Brain microvascular endothelial cell (primary cell): Measurements from ENCODE around the gene PTCD3.

ENCODE experiments used
- DNase-seq: peaks from one replicate; pipeline ENCODE4 v3.0.0-alpha.2; 2020
- H3K27ac ChIP-seq: fragments of 250-450 bp; sonication (Bioruptor Pico); 2 replicates; pipeline ENCODE4 v1.5.1; 2020; ENCODE audit warnings: mild to moderate bottlenecking, moderate library complexity
- H3K27me3 ChIP-seq: fragments of 250-450 bp; sonication (Bioruptor Pico); replicated peaks from 2 replicates; pipeline ENCODE4 v1.5.1; 2020; ENCODE audit warnings: mild to moderate bottlenecking
- H3K36me3 ChIP-seq: fragments of 250-450 bp; sonication (Bioruptor Pico); replicated peaks from 2 replicates; pipeline ENCODE4 v1.5.1; 2020; ENCODE audit warnings: mild to moderate bottlenecking
- H3K4me3 ChIP-seq: 2 replicates; pipeline ENCODE4 v1.5.1; 2011; ENCODE audit warnings: low read depth, mild to moderate bottlenecking, control low read depth, low read length, moderate library complexity
- CTCF ChIP-seq: IDR thresholded peaks from 2 replicates; pipeline ENCODE4 v1.5.1; 2011; ENCODE audit warnings: low read depth, mild to moderate bottlenecking, moderate library complexity, low read length, control low read depth, inconsistent platforms; ENCODE audit errors: missing control alignments
- in situ Hi-C: cut with HindIII; loops from 2 replicates; pipeline ENCODE4 v1.10.0; 2017; ENCODE audit warnings: low sequenced_read_pairs, low pct_ligation_motif_present

The PTCD3 gene

GRCh38 chr2:86078774-86079545, 27.1 kb upstream of the PTCD3 start:
- no peak overlapping the region for H3K27ac ChIP-seq

GRCh38 chr2:86079981-86080911, 25.8 kb upstream of the PTCD3 start:
- Histone ChIP-seq H3K27me3 (no peaks in the 10 kb centered on the region), H3K36me3 (peaks cover 49% of the 10 kb centered on the region), H3K27ac (no peak overlapping the region), H3K4me3 (no peak overlapping the region)
- DNase-seq: peak; percentile 72
- TF ChIP-seq CTCF: peak; percentile 92
- in situ Hi-C loops: no loop called here

More at GRCh38 chr2:86078774-86079545, 27.1 kb upstream of the PTCD3 start:
- Histone ChIP-seq H3K4me3 (no peak overlapping the region), H3K27me3 (no peaks in the 10 kb centered on the region), H3K36me3 (peaks cover 54% of the 10 kb centered on the region)
- TF ChIP-seq CTCF: peak; percentile 74
- in situ Hi-C loops: no loop called here
- DNase-seq: peak; percentile 40

GRCh38 chr2:86081724-86082123, 24.3 kb upstream of the PTCD3 start:
- in situ Hi-C loops: no loop called here
- Histone ChIP-seq H3K36me3 (peaks cover 46% of the 10 kb centered on the region), H3K27ac (no peak overlapping the region), H3K27me3 (no peaks in the 10 kb centered on the region), H3K4me3 (no peak overlapping the region)
- DNase-seq: no peak
- TF ChIP-seq CTCF: no peak

- H3K4me3 ChIP-seq: no peak overlapping the region
- in situ Hi-C loops: no loop called here
- TF ChIP-seq CTCF: no peak
- H3K27me3 ChIP-seq: no peaks in the 10 kb centered on the region
- H3K27ac ChIP-seq: no peak overlapping the region
- peaks cover 48% of the 10 kb centered on the region for H3K36me3 ChIP-seq
- DNase-seq: no peak
Observed at GRCh38 chr2:86082756-86083155, 23.3 kb upstream of the PTCD3 start.

- Histone ChIP-seq H3K27me3 (no peaks in the 10 kb centered on the region), H3K27ac (no peak overlapping the region), H3K4me3 (no peak overlapping the region), H3K36me3 (peaks cover 42% of the 10 kb centered on the region)
- in situ Hi-C loops: no loop called here
- peak; percentile 68 for TF ChIP-seq CTCF
- no peak for DNase-seq
Observed at GRCh38 chr2:86087936-86088850, 17.8 kb upstream of the PTCD3 start.
